Fibroblast of lung (primary cell): ENCODE measurements around the gene TANC1. TPM values are rescaled to one million over a fixed set of nuclear protein-coding genes. Genes with fewer than 3 reads are reported as not detected.

Experiments
- DNase-seq, 2 donors: peaks; one replicate each; pipeline versions ENCODE4 v3.0.0 to v3.0.0-alpha.2; 2010; ENCODE audit warnings: low read depth in 2 of 2
- H2AFZ ChIP-seq: 2 replicates; pipeline ENCODE4 v1.5.1; 2012; ENCODE audit warnings: low read length, control low read depth, inconsistent platforms
- H3K27ac ChIP-seq: 2 replicates; pipeline ENCODE4 v1.5.1; 2011; ENCODE audit warnings: low read length, control low read depth; ENCODE audit not compliant: insufficient read depth
- H3K27me3 ChIP-seq: 2 replicates; pipeline ENCODE4 v1.5.1; 2011; ENCODE audit warnings: mild to moderate bottlenecking, low read length; ENCODE audit not compliant: control insufficient read depth, insufficient read depth
- H3K36me3 ChIP-seq: 2 replicates; pipeline ENCODE4 v1.5.1; 2011; ENCODE audit warnings: low read length; ENCODE audit not compliant: control insufficient read depth, insufficient read depth
- H3K4me1 ChIP-seq: 2 replicates; pipeline ENCODE4 v1.5.1; 2011; ENCODE audit warnings: low read length; ENCODE audit not compliant: control insufficient read depth, insufficient read depth; ENCODE audit errors: extremely low read depth
- H3K4me2 ChIP-seq: 2 replicates; pipeline ENCODE4 v1.5.1; 2011; ENCODE audit warnings: low read length, control low read depth; ENCODE audit not compliant: insufficient read depth; ENCODE audit errors: extremely low read depth
- H3K4me3 ChIP-seq, 4 experiments: fragments of 200-600 bp in 1 of 4; sonication (generic) in 1 of 4; replicated peaks in 1 of 4; 2 replicates each; pipeline ENCODE4 v1.5.1; 2011 to 2016; ENCODE audit warnings: low read length in 4 of 4, low read depth in 3 of 4, mild to moderate bottlenecking in 3 of 4, control low read depth in 2 of 4, inconsistent platforms in 1 of 4, mixed read lengths in 1 of 4; ENCODE audit not compliant: insufficient read depth in 1 of 4; ENCODE audit errors: control extremely low read depth in 1 of 4
- H3K79me2 ChIP-seq: 2 replicates; pipeline ENCODE4 v1.5.1; 2012; ENCODE audit warnings: mild to moderate bottlenecking, low read length, inconsistent platforms; ENCODE audit not compliant: control insufficient read depth, insufficient read depth
- H3K9ac ChIP-seq: 2 replicates; pipeline ENCODE4 v1.5.1; 2011; ENCODE audit warnings: mild to moderate bottlenecking, low read length, control low read depth; ENCODE audit not compliant: insufficient read depth
- H3K9me3 ChIP-seq: 2 replicates; pipeline ENCODE4 v1.5.1; 2012; ENCODE audit warnings: low read depth, low read length; ENCODE audit not compliant: control insufficient read depth, insufficient read depth
- H4K20me1 ChIP-seq: 2 replicates; pipeline ENCODE4 v1.5.1; 2011; ENCODE audit warnings: low read length; ENCODE audit not compliant: control insufficient read depth, insufficient read depth; ENCODE audit errors: extremely low read depth
- CTCF ChIP-seq, 2 donors: IDR thresholded peaks in 1 of 2; conservative IDR thresholded peaks in 1 of 2; 1 replicate in 1 of 2; 2 replicates in 1 of 2; pipeline ENCODE4 v1.5.1; 2011 to 2012; ENCODE audit warnings: low read length in 2 of 2, control low read depth in 1 of 2, inconsistent platforms in 1 of 2, low read depth in 1 of 2, mild to moderate bottlenecking in 1 of 2
- EZH2 ChIP-seq: IDR thresholded peaks from 2 replicates; pipeline ENCODE4 v1.5.1; 2012; ENCODE audit warnings: low read length, control low read depth, mild to moderate bottlenecking; ENCODE audit errors: missing control alignments
- polyA plus RNA-seq, 2 donors: library from polyadenylated mRNA; depleted of rRNA in 1 of 2; stranded (reverse) in 1 of 2; unstranded in 1 of 2; fragments of >200 nt; gene quantifications; 2 replicates each; pipeline ENCODE4 v1.2.1, GENCODE V29; 2011 to 2012; ENCODE audit warnings: missing spikeins in 1 of 2
- total RNA-seq: library from RNA; depleted of rRNA; stranded (reverse); fragments of >200 nt; gene quantifications from 2 replicates; pipeline ENCODE4 v1.2.1, GENCODE V29; 2014

Gene TANC1
- total and polyA plus RNA-seq, 2 donors (not counting 1 experiment from before 2014, with no cell fraction given) = 32.7 to 41.9 TPM

GRCh38 chr2:159042115-159042850 is 73.8 kb downstream of the TANC1 start:
- H2AFZ ChIP-seq = no peak overlapping the region
- H3K4me3 ChIP-seq = no peak overlapping the region
- H3K27me3 ChIP-seq = no peaks in the 10 kb centered on the region
- TF ChIP-seq CTCF (conservative IDR thresholded peaks at IDR 0.05 in 1 of 2, IDR thresholded peaks at IDR 0.05 in 1 of 2; ENCODE audit: low read depth in 1 of 2, low read length in 2 of 2) (no peak), EZH2 (no peak)
- no peak overlapping the region for H3K4me2 ChIP-seq
- no peaks in the 10 kb centered on the region for H3K36me3 ChIP-seq
- H3K27ac ChIP-seq = no peak overlapping the region
- no peak for DNase-seq
- no peaks in the 10 kb centered on the region for H3K9me3 ChIP-seq
- peaks cover 9% of the 10 kb centered on the region for H3K79me2 ChIP-seq
- no peak overlapping the region for H3K9ac ChIP-seq
- peaks cover 12% of the 10 kb centered on the region for H3K4me1 ChIP-seq
- no peaks in the 10 kb centered on the region for H4K20me1 ChIP-seq

DNA sequence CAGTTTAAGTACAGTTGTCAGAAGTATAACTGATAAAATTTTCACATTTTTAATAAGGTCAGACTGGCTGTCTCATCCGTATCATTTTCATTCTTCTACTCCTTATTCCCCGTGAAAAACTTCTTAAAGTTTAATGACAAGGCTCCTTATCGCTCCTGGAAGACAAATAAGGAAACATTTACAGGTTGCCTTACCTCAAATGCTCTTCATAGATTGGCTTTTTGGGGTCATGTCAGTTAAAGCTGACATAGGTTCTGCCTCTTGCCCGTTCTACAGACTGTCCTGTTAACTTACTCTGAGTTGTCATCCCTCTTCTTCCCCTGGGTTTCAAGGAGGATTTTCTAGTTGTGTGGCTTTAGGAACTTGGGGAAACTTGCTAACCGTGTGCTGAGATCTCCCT is 75.3 kb downstream of the TANC1 start:
- no peak for DNase-seq

GRCh38 chr2:159044804-159045286 is 76.4 kb downstream of the TANC1 start:
- H3K79me2 ChIP-seq = peaks cover 11% of the 10 kb centered on the region
- no peak for TF ChIP-seq CTCF (conservative IDR thresholded peaks at IDR 0.05 in 1 of 2, IDR thresholded peaks at IDR 0.05 in 1 of 2; ENCODE audit: low read depth in 1 of 2, low read length in 2 of 2)
- TF ChIP-seq EZH2 = no peak
- no peak overlapping the region for H3K27ac ChIP-seq
- no peaks in the 10 kb centered on the region for H3K36me3 ChIP-seq
- H3K27me3 ChIP-seq = no peaks in the 10 kb centered on the region
- no peaks in the 10 kb centered on the region for H3K9me3 ChIP-seq
- H4K20me1 ChIP-seq = no peaks in the 10 kb centered on the region
- DNase-seq = peak; percentile 49 to 62
- H3K9ac ChIP-seq = no peak overlapping the region
- H3K4me1 ChIP-seq = peaks cover 12% of the 10 kb centered on the region
- H3K4me2 ChIP-seq = no peak overlapping the region
- H3K4me3 ChIP-seq = no peak overlapping the region
- no peak overlapping the region for H2AFZ ChIP-seq

More for the DNA sequence above, 75.3 kb downstream of the TANC1 start:
- no peaks in the 10 kb centered on the region for H3K9me3 ChIP-seq
- H3K27me3 ChIP-seq = no peaks in the 10 kb centered on the region
- H3K4me2 ChIP-seq = no peak overlapping the region
- H3K36me3 ChIP-seq = no peaks in the 10 kb centered on the region
- H3K27ac ChIP-seq = no peak overlapping the region
- no peak overlapping the region for H3K4me3 ChIP-seq
- peaks cover 11% of the 10 kb centered on the region for H3K79me2 ChIP-seq
- TF ChIP-seq CTCF (conservative IDR thresholded peaks at IDR 0.05 in 1 of 2, IDR thresholded peaks at IDR 0.05 in 1 of 2; ENCODE audit: low read depth in 1 of 2, low read length in 2 of 2) (no peak), EZH2 (no peak)
- H4K20me1 ChIP-seq = no peaks in the 10 kb centered on the region
- H2AFZ ChIP-seq = no peak overlapping the region
- H3K4me1 ChIP-seq = peaks cover 12% of the 10 kb centered on the region
- H3K9ac ChIP-seq = no peak overlapping the region
